OCI-LY7 (cell line): ENCODE results near the gene KRT3. TPM values are rescaled to one million over a fixed set of nuclear protein-coding genes. Genes with fewer than 3 reads are reported as not detected.

Experiments
- BruUV-seq: library from RNA; stranded (reverse); fragments of 400-500 nt; replicated peaks from 2 replicates; lab custom pipeline; 2021; lab: Mats Ljungman, UMichigan
- CTCF ChIA-PET: fragments of 300-600 bp; sonication (Branson Sonifier 250); formaldehyde crosslinking; loops from one replicate; lab custom pipeline; 2022; ENCODE audit warnings: antibody characterized with exemption; ENCODE audit not compliant: unreplicated experiment; lab: Charles Lee
- POLR2A ChIA-PET: fragments of 300-600 bp; sonication (Branson Sonifier 250); formaldehyde crosslinking; loops from one replicate; lab custom pipeline; 2022; ENCODE audit warnings: antibody characterized with exemption; lab: Charles Lee
- DNase-seq: peaks from one replicate; pipeline ENCODE4 v3.0.0-alpha.2; 2015; ENCODE audit warnings: low spot score
- H2AFZ ChIP-seq: fragments of 200-600 bp; sonication (generic), shearing (Covaris generic); 2 replicates; pipeline ENCODE4 v1.6.1; 2014; ENCODE audit warnings: mild to moderate bottlenecking, antibody characterized with exemption, low read length, moderate library complexity
- H3K27ac ChIP-seq: fragments of 200-600 bp; sonication (generic); 2 replicates; pipeline ENCODE4 v1.5.1; 2014; ENCODE audit warnings: mixed run types, low read depth, mild to moderate bottlenecking, moderate library complexity, low read length, inconsistent platforms; ENCODE audit not compliant: poor library complexity, severe bottlenecking
- H3K36me3 ChIP-seq: fragments of 200-600 bp; sonication (generic); 2 replicates; pipeline ENCODE4 v1.6.1; 2014; ENCODE audit warnings: mild to moderate bottlenecking, antibody characterized with exemption, low read length, moderate library complexity, mixed read lengths; ENCODE audit not compliant: insufficient read depth
- H3K4me1 ChIP-seq: fragments of 200-600 bp; sonication (generic); 2 replicates; pipeline ENCODE4 v1.5.1; 2014; ENCODE audit warnings: mild to moderate bottlenecking, low read length; ENCODE audit not compliant: insufficient read depth, poor library complexity, severe bottlenecking
- H3K4me2 ChIP-seq: fragments of 200-600 bp; sonication (generic); 2 replicates; pipeline ENCODE4 v1.6.1; 2014; ENCODE audit warnings: mild to moderate bottlenecking, low read length
- H3K4me3 ChIP-seq: fragments of 200-600 bp; sonication (generic); 2 replicates; pipeline ENCODE4 v1.5.1; 2014; ENCODE audit warnings: mild to moderate bottlenecking, low read depth, low read length; ENCODE audit not compliant: poor library complexity, severe bottlenecking
- H3K79me2 ChIP-seq: fragments of 200-600 bp; sonication (generic); 2 replicates; pipeline ENCODE4 v1.6.1; 2016; ENCODE audit warnings: low read depth, mild to moderate bottlenecking, low read length, moderate library complexity, mixed read lengths; ENCODE audit not compliant: insufficient read depth
- H3K9me2 ChIP-seq: fragments of 200-600 bp; sonication (generic); 2 replicates; pipeline ENCODE4 v1.6.1; 2016; ENCODE audit warnings: mild to moderate bottlenecking, low read length, mixed read lengths; ENCODE audit not compliant: insufficient read depth
- H3K9me3 ChIP-seq: fragments of 200-600 bp; sonication (generic); 2 replicates; pipeline ENCODE4 v1.6.1; 2014; ENCODE audit warnings: mild to moderate bottlenecking, mixed run types, low read length, mixed read lengths
- H4K20me1 ChIP-seq: fragments of 200-600 bp; sonication (generic); 2 replicates; pipeline ENCODE4 v1.6.1; 2014; ENCODE audit warnings: mild to moderate bottlenecking, antibody characterized with exemption, low read length, moderate library complexity, mixed read lengths; ENCODE audit not compliant: insufficient read depth
- CTCF ChIP-seq: fragments of 200-600 bp; sonication (generic); conservative IDR thresholded peaks from 2 replicates; pipeline ENCODE4 v1.5.1; 2014; ENCODE audit warnings: mild to moderate bottlenecking, antibody characterized with exemption, low read length, moderate library complexity, mixed read lengths
- EZH2phosphoT487 ChIP-seq: fragments of 200-600 bp; sonication (generic); IDR thresholded peaks from 2 replicates; pipeline ENCODE4 v1.6.1; 2018; ENCODE audit warnings: low read depth, borderline replicate concordance, mild to moderate bottlenecking, mixed run types, antibody characterized with exemption, low read length, moderate library complexity, mixed read lengths
- intact Hi-C: fragments of 100-400 bp; cut with micrococcal nuclease; formaldehyde crosslinking; loops from one replicate; pipeline ENCODE4 v1.10.0; 2022; ENCODE audit not compliant: unreplicated experiment
- total RNA-seq, 2 experiments: library from RNA; depleted of rRNA in 1 of 2; stranded (reverse); fragments of >200 nt in 1 of 2; shearing (Covaris generic) in 1 of 2; gene quantifications; 2 replicates each; pipeline ENCODE4 v1.2.3, GENCODE V29; 2014 to 2022

KRT3 gene
- total RNA-seq, 2 experiments from 2014 or later, result not detected

DNA sequence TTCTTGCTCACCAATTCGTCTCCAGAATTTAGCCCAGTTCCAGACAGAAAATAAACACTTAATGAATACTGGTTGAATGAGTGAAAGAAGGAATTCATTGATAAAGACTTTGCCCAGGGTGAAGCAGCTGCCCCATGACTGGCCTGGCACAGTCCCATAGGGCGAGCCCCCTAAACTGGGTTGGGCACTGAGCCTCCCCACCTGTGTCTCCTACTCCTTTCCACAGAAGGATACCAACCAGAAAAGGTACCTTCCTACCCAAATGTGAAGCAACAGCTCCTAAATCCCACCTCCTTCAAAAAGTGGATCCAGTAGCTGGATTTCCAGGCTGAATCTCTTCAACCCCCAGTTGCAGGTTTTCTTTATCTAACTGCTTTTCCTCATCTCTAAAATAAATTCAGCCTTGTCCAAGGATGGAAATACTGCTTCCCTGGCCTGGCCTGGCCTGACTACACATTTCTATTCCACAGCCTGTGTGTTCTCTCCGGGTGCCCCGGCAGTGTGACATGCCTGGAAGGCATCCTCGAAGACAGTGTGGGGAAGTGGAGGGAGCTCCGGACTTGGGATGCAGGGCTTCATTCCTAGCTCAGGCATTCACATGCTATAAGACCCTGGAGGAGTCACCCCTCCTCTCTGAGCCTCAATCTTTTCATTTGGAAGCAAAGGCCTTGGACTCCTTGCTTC lies 7.6 kb downstream of the KRT3 start:
- no peaks in the 10 kb centered on the region for H3K4me1 ChIP-seq
- no peak overlapping the region for H3K27ac ChIP-seq
- no peaks in the 10 kb centered on the region for H3K36me3 ChIP-seq
- BruUV-seq, result no TSS peak
- no peak for DNase-seq
- H3K9me2 ChIP-seq, result no peaks in the 10 kb centered on the region
- H3K4me3 ChIP-seq, result no peak overlapping the region
- H3K79me2 ChIP-seq, result no peaks in the 10 kb centered on the region
- H4K20me1 ChIP-seq, result no peaks in the 10 kb centered on the region
- TF ChIP-seq EZH2phosphoT487 (no peak), CTCF (no peak)
- POLR2A ChIA-PET, result no interaction called here
- CTCF ChIA-PET, result no interaction called here
- H2AFZ ChIP-seq, result no peak overlapping the region
- intact Hi-C loops, result no loop called here
- no peaks in the 10 kb centered on the region for H3K9me3 ChIP-seq
- H3K4me2 ChIP-seq, result no peak overlapping the region

- no peaks in the 10 kb centered on the region for H3K9me3 ChIP-seq
- DNase-seq, result no peak
- CTCF ChIA-PET, result no interaction called here
These were observed 8.4 kb downstream of the KRT3 start for GRCh38 chr12:52787324-52788191.

More at GRCh38 chr12:52787324-52788191, 8.4 kb downstream of the KRT3 start:
- Histone ChIP-seq H3K4me3 (no peak overlapping the region), H3K9me2 (no peaks in the 10 kb centered on the region), H2AFZ (no peak overlapping the region), H4K20me1 (no peaks in the 10 kb centered on the region), H3K79me2 (no peaks in the 10 kb centered on the region), H3K4me2 (no peak overlapping the region), H3K4me1 (no peaks in the 10 kb centered on the region), H3K27ac (no peak overlapping the region), H3K36me3 (no peaks in the 10 kb centered on the region)
- BruUV-seq, result no TSS peak
- TF ChIP-seq CTCF, result no peak
- TF ChIP-seq EZH2phosphoT487, result no peak
- POLR2A ChIA-PET, result no interaction called here
- intact Hi-C loops, result no loop called here
